Measurements from ENCODE around the gene JARID2. TPM values are rescaled to one million over a fixed set of nuclear protein-coding genes. Genes with fewer than 3 reads are reported as not detected.

Gene JARID2
- total and polyA plus RNA-seq, 7 experiments from 2014 or later = 6.9 to 39.6 (median 24.1) TPM

DNA sequence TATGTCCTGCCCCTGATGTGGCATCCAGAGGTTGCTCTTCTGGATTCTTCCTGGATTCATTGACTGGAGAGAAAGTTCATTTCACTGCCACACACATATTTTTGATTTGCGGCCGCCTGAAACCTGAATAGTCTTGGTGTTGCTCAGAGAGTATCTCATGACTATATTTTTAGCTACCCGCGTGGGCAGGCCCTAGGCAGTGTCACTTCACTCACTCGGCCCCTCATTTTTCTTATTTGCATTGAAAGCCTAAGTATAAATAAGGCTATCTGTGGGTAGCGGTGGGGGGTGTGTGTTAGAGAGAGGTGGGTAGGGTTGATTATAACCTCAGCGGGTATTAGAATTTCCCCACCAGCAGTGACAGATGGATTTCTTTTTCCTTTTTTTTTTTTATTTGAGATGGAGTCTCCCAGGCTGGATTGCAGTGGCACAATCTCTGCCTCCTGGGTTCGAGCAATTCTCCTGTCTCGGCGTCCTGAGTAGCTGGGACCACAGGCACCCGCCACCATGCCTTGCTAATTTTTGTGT is 113.5 kb downstream of the JARID2 start:
- ChIA-PET POLR2A (no interaction called here), CTCF (interaction anchor here (1.0 kb wide), 1 partner anchor 31 kb away, joined by 3 read pairs; no protein-coding TSS in a partner anchor)
- Mint-ChIP-seq H3K4me1 (peaks cover 17 to 47% (median 42%) of the 10 kb centered on the region in 7 donors), H3K36me3 (peaks cover 0 to 9% (median 4%) of the 10 kb centered on the region in 5 donors), H3K4me3 (no peak overlapping the region), H3K27ac (no peak overlapping the region), H3K9me3 (no peaks in the 10 kb centered on the region), H3K27me3 (no peaks in the 10 kb centered on the region)
- DNase-seq = no peak
- no peak overlapping the region for H3K4me3 ChIP-seq (ENCODE audit: low read length)
- no peaks in the 10 kb centered on the region for H3K36me3 ChIP-seq (ENCODE audit: control insufficient read depth in 2 of 3, insufficient read depth in 3 of 3, low read length in 3 of 3)
- no peaks in the 10 kb centered on the region for H3K27me3 ChIP-seq (ENCODE audit: control insufficient read depth in 2 of 2, insufficient read depth in 2 of 2, low read length in 2 of 2)
- peaks cover 12% of the 10 kb centered on the region in 2 donors for H3K4me1 ChIP-seq (ENCODE audit: control insufficient read depth in 2 of 2, insufficient read depth in 2 of 2, low read length in 2 of 2)
- H3K9me3 ChIP-seq (ENCODE audit: control insufficient read depth in 2 of 3, low read length in 3 of 3) = no peaks in the 10 kb centered on the region
- intact Hi-C loops (cut with micrococcal nuclease) = no loop called here
- H3K27ac ChIP-seq (ENCODE audit: low read depth, low read length) = no peak overlapping the region
- ATAC-seq = no peak

DNA sequence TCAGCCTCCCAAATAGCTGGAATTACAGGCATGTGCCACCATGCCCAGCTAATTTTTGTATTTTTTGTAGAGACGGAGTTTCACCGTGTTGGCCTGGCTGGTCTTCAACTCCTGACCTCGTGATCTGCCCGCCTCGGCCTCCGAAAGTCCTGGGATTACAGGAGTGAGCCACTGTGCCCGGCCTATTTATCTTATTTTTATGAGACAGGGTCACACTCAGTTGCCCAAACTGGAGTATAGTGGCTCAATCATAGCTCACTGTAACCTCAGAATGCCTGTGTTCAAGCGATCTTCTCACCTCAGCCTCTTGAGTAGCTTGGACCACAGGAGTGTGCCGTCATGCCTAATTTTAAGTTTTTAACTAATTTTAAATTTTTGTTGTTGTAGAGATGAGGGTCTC is 114.4 kb downstream of the JARID2 start:
- Histone ChIP-seq H3K4me1 (ENCODE audit: control insufficient read depth in 2 of 2, insufficient read depth in 2 of 2, low read length in 2 of 2) (peaks cover 12% of the 10 kb centered on the region in 2 donors), H3K27ac (ENCODE audit: low read depth, low read length) (no peak overlapping the region), H3K9me3 (ENCODE audit: control insufficient read depth in 2 of 3, low read length in 3 of 3) (no peaks in the 10 kb centered on the region), H3K4me3 (ENCODE audit: low read length) (no peak overlapping the region), H3K27me3 (ENCODE audit: control insufficient read depth in 2 of 2, insufficient read depth in 2 of 2, low read length in 2 of 2) (no peaks in the 10 kb centered on the region), H3K36me3 (ENCODE audit: control insufficient read depth in 2 of 3, insufficient read depth in 3 of 3, low read length in 3 of 3) (no peaks in the 10 kb centered on the region)
- ATAC-seq (no peak), DNase-seq (no peak)
- peaks cover 22 to 41% (median 36%) of the 10 kb centered on the region in 7 donors for H3K4me1 Mint-ChIP-seq
- H3K9me3 Mint-ChIP-seq = no peaks in the 10 kb centered on the region
- no peak overlapping the region for H3K27ac Mint-ChIP-seq
- no peak overlapping the region for H3K4me3 Mint-ChIP-seq
- intact Hi-C loops (cut with micrococcal nuclease) = no loop called here
- H3K36me3 Mint-ChIP-seq = peaks cover 0 to 9% (median 4%) of the 10 kb centered on the region in 5 donors
- ChIA-PET POLR2A (no interaction called here), CTCF (no interaction called here)
- no peaks in the 10 kb centered on the region for H3K27me3 Mint-ChIP-seq

DNA sequence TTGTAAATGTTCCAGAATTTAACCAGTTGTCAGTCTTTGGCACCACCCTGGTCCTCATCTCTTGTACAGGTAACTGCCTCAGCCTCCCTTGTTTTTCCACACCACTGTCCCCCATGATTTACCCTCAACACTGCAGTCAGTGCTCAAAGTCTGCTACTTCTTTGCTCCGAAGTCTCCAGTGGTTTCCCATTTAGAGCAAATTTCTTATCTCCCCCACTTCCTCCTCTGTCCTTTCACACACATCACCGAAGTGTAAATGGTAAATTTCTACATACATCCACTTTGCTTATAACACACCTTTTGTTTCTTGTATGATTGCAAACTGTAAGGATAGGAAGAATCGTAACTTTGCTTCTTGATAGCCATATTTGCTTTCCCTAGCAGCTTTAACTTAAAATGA is 115.3 kb downstream of the JARID2 start:
- H3K27ac ChIP-seq (ENCODE audit: low read depth, low read length) = no peak overlapping the region
- no peak overlapping the region for H3K4me3 ChIP-seq (ENCODE audit: low read length)
- DNase-seq (no peak), ATAC-seq (no peak)
- H3K4me3 Mint-ChIP-seq = no peak overlapping the region
- no peaks in the 10 kb centered on the region for H3K36me3 ChIP-seq (ENCODE audit: control insufficient read depth in 2 of 3, insufficient read depth in 3 of 3, low read length in 3 of 3)
- no peaks in the 10 kb centered on the region for H3K9me3 ChIP-seq (ENCODE audit: control insufficient read depth in 2 of 3, low read length in 3 of 3)
- peaks cover 22 to 35% (median 30%) of the 10 kb centered on the region in 7 donors for H3K4me1 Mint-ChIP-seq
- no peak overlapping the region for H3K27ac Mint-ChIP-seq
- H3K4me1 ChIP-seq (ENCODE audit: control insufficient read depth in 2 of 2, insufficient read depth in 2 of 2, low read length in 2 of 2) = peaks cover 12 to 17% of the 10 kb centered on the region in 2 donors
- peaks cover 0 to 9% (median 3%) of the 10 kb centered on the region in 5 donors for H3K36me3 Mint-ChIP-seq
- H3K9me3 Mint-ChIP-seq = no peaks in the 10 kb centered on the region
- ChIA-PET CTCF (no interaction called here), POLR2A (no interaction called here)
- no peaks in the 10 kb centered on the region for H3K27me3 ChIP-seq (ENCODE audit: control insufficient read depth in 2 of 2, insufficient read depth in 2 of 2, low read length in 2 of 2)
- H3K27me3 Mint-ChIP-seq = no peaks in the 10 kb centered on the region
- intact Hi-C loops (cut with micrococcal nuclease) = no loop called here

DNA sequence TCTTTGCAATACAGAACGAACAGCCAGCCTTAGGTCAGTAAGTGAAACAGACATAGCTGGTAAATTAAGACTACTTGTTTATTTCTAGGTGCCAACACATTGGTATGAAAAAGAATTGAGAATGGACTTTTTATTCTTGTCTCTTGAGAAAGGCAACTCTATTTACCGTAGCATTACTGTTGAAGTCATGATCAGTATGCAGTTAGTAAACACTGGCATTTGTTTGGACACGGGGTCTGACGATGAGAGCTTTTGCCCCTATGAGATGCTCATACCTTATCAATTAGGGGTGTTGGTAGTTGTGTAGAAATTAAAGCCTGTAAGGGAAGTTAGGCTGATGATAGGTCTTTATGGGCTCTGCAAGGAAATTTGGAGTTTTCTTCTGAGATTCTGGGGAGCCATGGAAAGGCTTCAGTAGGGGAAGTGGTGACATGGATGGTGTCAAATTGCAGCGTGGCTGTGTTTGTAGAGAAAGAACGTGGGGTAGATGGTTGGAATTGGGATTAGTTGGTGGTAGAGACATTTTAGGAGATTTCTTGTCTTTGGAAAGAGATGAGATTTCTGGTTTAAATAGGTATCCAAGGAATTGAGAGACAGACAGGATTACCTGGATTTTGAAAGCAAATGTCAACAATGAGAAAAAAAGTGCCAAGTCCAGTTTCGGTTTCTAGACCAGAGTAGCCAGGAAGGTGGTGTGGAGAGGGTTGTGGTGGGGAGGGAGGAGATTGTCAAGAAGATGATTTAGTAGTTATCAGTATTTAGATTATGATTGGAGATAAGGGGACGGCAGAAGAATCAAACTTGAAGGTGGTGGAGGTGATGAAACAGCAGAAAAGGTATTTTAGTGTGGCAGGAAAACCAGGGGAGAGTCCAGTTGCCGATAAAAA is 116.6 kb downstream of the JARID2 start:
- ChIA-PET CTCF (interaction anchor here (0.6 kb wide), 1 partner anchor 114 kb away, joined by 4 read pairs; no protein-coding TSS in a partner anchor), POLR2A (no interaction called here)
- no peak for ATAC-seq
- intact Hi-C loops (cut with micrococcal nuclease) = no loop called here
- Histone ChIP-seq H3K9me3 (ENCODE audit: control insufficient read depth in 2 of 3, low read length in 3 of 3) (no peaks in the 10 kb centered on the region), H3K4me3 (ENCODE audit: low read length) (no peak overlapping the region), H3K27me3 (ENCODE audit: control insufficient read depth in 2 of 2, insufficient read depth in 2 of 2, low read length in 2 of 2) (no peaks in the 10 kb centered on the region), H3K36me3 (ENCODE audit: control insufficient read depth in 2 of 3, insufficient read depth in 3 of 3, low read length in 3 of 3) (no peaks in the 10 kb centered on the region), H3K27ac (ENCODE audit: low read depth, low read length) (no peak overlapping the region), H3K4me1 (ENCODE audit: control insufficient read depth in 2 of 2, insufficient read depth in 2 of 2, low read length in 2 of 2) (peaks cover 17% of the 10 kb centered on the region in 2 donors)
- Mint-ChIP-seq H3K36me3 (peaks cover 0 to 12% (median 4%) of the 10 kb centered on the region in 5 donors), H3K4me1 (peaks cover 20 to 34% (median 23%) of the 10 kb centered on the region in 7 donors), H3K4me3 (no peak overlapping the region), H3K9me3 (no peaks in the 10 kb centered on the region), H3K27ac (no peak overlapping the region), H3K27me3 (no peaks in the 10 kb centered on the region)
- no peak for DNase-seq

DNA sequence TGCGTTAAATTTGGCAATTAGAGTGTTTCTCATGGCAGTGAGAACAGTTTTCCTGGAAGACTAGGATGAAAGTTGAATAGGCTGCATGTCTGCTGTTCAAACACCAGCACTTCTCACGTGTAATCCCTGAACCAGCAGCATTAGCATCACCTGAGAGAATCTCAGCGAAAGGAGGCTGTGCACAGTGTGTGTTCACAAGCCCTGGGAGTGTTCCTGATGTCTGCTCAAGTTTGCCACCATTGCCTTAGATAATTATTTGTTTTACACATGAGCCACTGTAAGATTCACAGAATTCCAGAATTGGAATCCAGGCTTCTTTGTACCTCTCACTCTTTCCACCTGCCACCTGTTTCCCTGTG is 117.3 kb downstream of the JARID2 start:
- Mint-ChIP-seq H3K4me1 (peaks cover 13 to 35% (median 23%) of the 10 kb centered on the region in 7 donors), H3K27me3 (no peaks in the 10 kb centered on the region), H3K9me3 (no peaks in the 10 kb centered on the region), H3K4me3 (no peak overlapping the region), H3K36me3 (peaks cover 0 to 17% (median 4%) of the 10 kb centered on the region in 5 donors), H3K27ac (no peak overlapping the region)
- POLR2A ChIA-PET = no interaction called here
- H3K36me3 ChIP-seq (ENCODE audit: control insufficient read depth in 2 of 3, insufficient read depth in 3 of 3, low read length in 3 of 3) = no peaks in the 10 kb centered on the region
- CTCF ChIA-PET = no interaction called here
- no peak for ATAC-seq
- intact Hi-C loops (cut with micrococcal nuclease) = no loop called here
- H3K9me3 ChIP-seq (ENCODE audit: control insufficient read depth in 2 of 3, low read length in 3 of 3) = no peaks in the 10 kb centered on the region
- H3K4me3 ChIP-seq (ENCODE audit: low read length) = no peak overlapping the region
- peaks cover 17% of the 10 kb centered on the region in 2 donors for H3K4me1 ChIP-seq (ENCODE audit: control insufficient read depth in 2 of 2, insufficient read depth in 2 of 2, low read length in 2 of 2)
- no peak for DNase-seq
- H3K27me3 ChIP-seq (ENCODE audit: control insufficient read depth in 2 of 2, insufficient read depth in 2 of 2, low read length in 2 of 2) = no peaks in the 10 kb centered on the region
- peak overlapping the region; percentile 17 for H3K27ac ChIP-seq (ENCODE audit: low read depth, low read length)

DNA sequence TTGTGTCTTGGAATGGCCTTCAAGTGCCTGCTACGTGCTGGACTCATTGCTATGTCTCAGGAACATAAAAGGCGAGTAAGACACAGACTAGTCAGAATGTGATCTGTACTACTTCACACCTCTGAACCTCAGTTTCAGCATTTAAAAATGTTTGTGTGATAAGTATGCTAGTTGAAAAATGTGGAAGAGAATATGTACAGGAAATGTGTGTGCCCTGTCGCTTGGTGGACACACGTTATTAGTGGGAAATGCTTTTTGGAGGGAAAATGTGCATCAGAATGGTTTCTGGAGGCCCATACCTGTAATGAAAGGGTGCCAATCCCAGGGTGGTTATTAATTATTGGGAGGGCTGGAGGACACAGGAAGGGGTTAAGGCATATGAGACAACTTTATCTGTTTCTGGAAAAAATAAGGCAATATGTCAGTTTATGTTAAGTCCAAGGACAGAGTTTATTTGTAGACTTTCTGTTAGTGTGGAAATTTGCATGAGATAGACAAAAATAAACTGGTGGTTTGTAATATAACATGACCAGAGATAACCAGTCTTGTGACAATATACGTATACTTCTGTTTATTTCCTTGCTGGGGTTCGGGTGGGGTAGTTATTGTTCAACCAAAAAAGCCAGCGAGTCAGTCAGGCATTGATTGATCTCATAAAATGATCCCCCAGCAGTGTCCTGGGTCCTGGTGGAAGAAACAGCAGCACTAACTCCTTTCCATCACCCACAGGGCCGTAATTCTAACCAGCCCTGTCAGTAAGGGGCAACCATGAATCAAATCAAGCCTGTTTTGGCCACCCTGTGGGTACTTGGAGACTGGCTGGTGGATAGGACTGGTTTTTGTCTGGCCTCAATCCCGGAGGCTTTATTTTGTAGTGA is 117.9 kb downstream of the JARID2 start:
- ATAC-seq = no peak
- CTCF ChIA-PET = no interaction called here
- no peak for DNase-seq
- no peaks in the 10 kb centered on the region for H3K9me3 ChIP-seq (ENCODE audit: control insufficient read depth in 2 of 3, low read length in 3 of 3)
- H3K4me1 ChIP-seq (ENCODE audit: control insufficient read depth in 2 of 2, insufficient read depth in 2 of 2, low read length in 2 of 2) = peaks cover 17 to 21% of the 10 kb centered on the region in 2 donors
- Mint-ChIP-seq H3K4me1 (peaks cover 7 to 35% (median 23%) of the 10 kb centered on the region in 7 donors), H3K27me3 (no peaks in the 10 kb centered on the region), H3K27ac (peak overlapping the region in 3 of 9 donors; percentile 45 to 85 (median 80)), H3K36me3 (peaks cover 0 to 21% (median under 1%) of the 10 kb centered on the region in 5 donors), H3K9me3 (no peaks in the 10 kb centered on the region), H3K4me3 (peak overlapping the region in 4 of 10 donors; percentile 2 to 52 (median 23))
- POLR2A ChIA-PET = no interaction called here
- H3K4me3 ChIP-seq (ENCODE audit: low read length) = no peak overlapping the region
- H3K27ac ChIP-seq (ENCODE audit: low read depth, low read length) = peak overlapping the region; percentile 17
- H3K36me3 ChIP-seq (ENCODE audit: control insufficient read depth in 2 of 3, insufficient read depth in 3 of 3, low read length in 3 of 3) = no peaks in the 10 kb centered on the region
- H3K27me3 ChIP-seq (ENCODE audit: control insufficient read depth in 2 of 2, insufficient read depth in 2 of 2, low read length in 2 of 2) = no peaks in the 10 kb centered on the region
- intact Hi-C loops (cut with micrococcal nuclease) = loop anchor here in 1 of 2 donors (2.0 kb wide), 1 partner anchor 15 kb away; no protein-coding TSS in a partner anchor
